Common myeloid progenitor, CD34-positive (primary cell): ENCODE data around the gene METTL17.

Experiments
- CTCF ChIA-PET: fragments of 350-600 bp; sonication (Branson Sonifier 250); formaldehyde crosslinking; loops from one replicate; lab custom pipeline; 2021; ENCODE audit warnings: antibody characterized with exemption; lab: Charles Lee
- POLR2A ChIA-PET: fragments of 350-600 bp; sonication (Branson Sonifier 250); formaldehyde crosslinking; loops from one replicate; lab custom pipeline; 2021; ENCODE audit warnings: antibody characterized with exemption; lab: Charles Lee
- DNase-seq, 3 donors: peaks; one replicate each; pipeline versions ENCODE4 v3.0.0 to v3.0.0-alpha.2; 2013
- H3K27ac ChIP-seq, 2 experiments: 1 replicate in 1 of 2; 2 replicates in 1 of 2; pipeline ENCODE4 v1.7.0; 2013; ENCODE audit warnings: inconsistent platforms in 2 of 2, low read length in 2 of 2, mild to moderate bottlenecking in 2 of 2, low read depth in 1 of 2, moderate library complexity in 1 of 2; ENCODE audit not compliant: severe bottlenecking in 2 of 2, insufficient read depth in 1 of 2, poor library complexity in 1 of 2
- H3K27me3 ChIP-seq, 5 experiments: replicated peaks in 2 of 5; 1 replicate in 3 of 5; 2 replicates in 2 of 5; pipeline versions ENCODE4 v1.6.1 to v1.7.0; 2013; ENCODE audit warnings: low read length in 4 of 5, mild to moderate bottlenecking in 2 of 5, moderate library complexity in 2 of 5, inconsistent platforms in 1 of 5; ENCODE audit not compliant: insufficient read depth in 5 of 5, control insufficient read depth in 4 of 5
- H3K36me3 ChIP-seq, 4 experiments: 1 replicate in 2 of 4; 2 replicates in 2 of 4; pipeline versions ENCODE4 v1.6.1 to v1.7.0; 2013; ENCODE audit warnings: low read length in 3 of 4, control low read depth in 1 of 4, mild to moderate bottlenecking in 1 of 4; ENCODE audit not compliant: control insufficient read depth in 4 of 4, insufficient read depth in 4 of 4
- H3K4me1 ChIP-seq, 4 experiments: 1 replicate in 3 of 4; 2 replicates in 1 of 4; pipeline versions ENCODE4 v1.6.1 to v1.7.1; 2013; ENCODE audit warnings: low read length in 3 of 4, mild to moderate bottlenecking in 3 of 4, control low read depth in 1 of 4, inconsistent platforms in 1 of 4, moderate library complexity in 1 of 4; ENCODE audit not compliant: control insufficient read depth in 4 of 4, insufficient read depth in 4 of 4; ENCODE audit errors: control extremely low read depth in 1 of 4
- H3K4me3 ChIP-seq, 7 experiments: 1 replicate in 4 of 7; 2 replicates in 3 of 7; pipeline versions ENCODE4 v1.5.1 to v1.7.0; 2013; ENCODE audit warnings: mild to moderate bottlenecking in 7 of 7, low read length in 6 of 7, moderate library complexity in 6 of 7, inconsistent platforms in 2 of 7, low read depth in 2 of 7, control low read depth in 1 of 7; ENCODE audit not compliant: insufficient read depth in 4 of 7, control insufficient read depth in 1 of 7; ENCODE audit errors: extremely low read depth in 1 of 7
- H3K9me3 ChIP-seq, 5 experiments: 1 replicate in 4 of 5; 2 replicates in 1 of 5; pipeline versions ENCODE4 v1.6.1 to v1.7.1; 2013; ENCODE audit warnings: low read length in 4 of 5, mild to moderate bottlenecking in 2 of 5, inconsistent platforms in 1 of 5, low read depth in 1 of 5, moderate library complexity in 1 of 5; ENCODE audit not compliant: control insufficient read depth in 4 of 5, insufficient read depth in 2 of 5; ENCODE audit errors: control extremely low read depth in 1 of 5
- WGBS: methylation state at CpG from one replicate; pipeline ENCODE4 v1.1.5; 2013; ENCODE audit not compliant: insufficient coverage; 5-methylcytosine and 5-hydroxymethylcytosine counted together

Gene METTL17

DNA sequence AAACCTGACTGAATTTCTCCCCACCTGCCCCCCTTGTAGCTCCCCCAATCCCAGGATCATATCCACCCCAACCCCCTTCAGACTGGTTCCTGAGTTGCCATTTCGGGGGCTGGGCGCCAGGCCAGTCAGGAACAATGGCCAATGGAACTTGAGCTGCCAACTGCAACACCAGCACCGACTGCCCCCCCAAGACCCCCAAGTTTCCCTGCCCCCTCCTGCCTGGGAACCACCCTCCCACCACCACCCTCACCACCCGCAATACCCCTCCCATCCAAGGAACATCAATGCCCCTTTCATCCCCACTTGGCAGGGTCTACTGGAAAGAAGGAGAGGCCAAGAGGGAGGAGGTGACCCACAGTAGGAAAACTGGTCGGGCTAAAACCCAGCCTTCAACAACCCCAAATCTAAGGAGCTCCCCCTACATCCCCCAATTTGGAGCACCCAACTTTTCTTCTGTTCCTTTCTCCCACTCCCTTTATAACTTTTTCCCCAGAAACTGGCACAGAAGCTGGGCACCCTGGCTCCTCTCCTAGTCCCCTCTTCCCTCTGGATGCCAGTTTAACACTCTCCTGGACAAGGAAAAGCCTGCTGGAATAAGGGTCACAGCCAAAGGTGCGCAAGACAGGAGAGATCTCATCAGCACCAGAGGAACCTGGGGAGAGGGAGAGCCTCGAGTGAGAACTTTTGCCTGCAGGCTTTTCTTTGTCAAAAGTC is 36.7 kb downstream of the METTL17 start:
- no peak overlapping the region for H3K27ac ChIP-seq
- WGBS: 63% methylated on average over 2 of the region's 7 CpGs
- no peaks in the 10 kb centered on the region for H3K9me3 ChIP-seq
- H3K4me1 ChIP-seq: peaks cover 3 to 26% (median 12%) of the 10 kb centered on the region in 4 experiments
- H3K4me3 ChIP-seq: peak overlapping the region in 1 of 7 experiments; percentile 89
- DNase-seq: no peak
- H3K36me3 ChIP-seq: peaks cover 0 to 2% (median 0%) of the 10 kb centered on the region in 4 experiments
- CTCF ChIA-PET: interaction anchor here (1.0 to 5.5 kb wide), 5 partner anchors 10 to 167 kb away, joined by 3 to 63 read pairs (median 3); no protein-coding TSS in a partner anchor
- peaks cover 0 to 18% (median 6%) of the 10 kb centered on the region in 5 experiments for H3K27me3 ChIP-seq
- POLR2A ChIA-PET: interaction anchor here (1.6 kb wide), 1 partner anchor 18 kb away, joined by 3 read pairs; no protein-coding TSS in a partner anchor

DNA sequence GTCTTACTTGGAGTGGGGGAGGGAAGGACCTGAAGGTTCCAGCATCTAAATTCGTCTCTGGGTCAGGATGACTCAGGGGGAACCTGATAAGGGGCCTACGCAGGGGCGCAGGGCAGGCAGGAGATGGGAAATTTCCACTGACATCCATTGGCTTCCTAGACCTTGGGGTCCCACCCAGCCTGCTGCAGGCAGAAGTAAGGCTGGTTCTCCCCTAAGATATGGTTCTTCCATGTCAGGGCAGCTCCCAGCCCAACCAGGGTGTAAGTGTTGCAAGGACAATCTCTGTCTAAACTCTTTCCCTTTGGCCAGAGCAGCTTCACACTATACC is 37.2 kb downstream of the METTL17 start:
- H3K9me3 ChIP-seq: no peaks in the 10 kb centered on the region
- CTCF ChIA-PET: interaction anchor here (1.0 to 5.5 kb wide), 5 partner anchors 10 to 168 kb away, joined by 3 to 63 read pairs (median 3); no protein-coding TSS in a partner anchor
- DNase-seq: no peak
- H3K4me1 ChIP-seq: peaks cover 3 to 26% (median 12%) of the 10 kb centered on the region in 4 experiments
- POLR2A ChIA-PET: interaction anchor here (1.6 kb wide), 1 partner anchor 17 kb away, joined by 3 read pairs; no protein-coding TSS in a partner anchor
- no peaks in the 10 kb centered on the region for H3K36me3 ChIP-seq
- no peak overlapping the region for H3K4me3 ChIP-seq
- H3K27me3 ChIP-seq: peaks cover 0 to 21% (median 6%) of the 10 kb centered on the region in 5 experiments
- WGBS: 73% methylated on average over 3 of the region's 3 CpGs
- H3K27ac ChIP-seq: no peak overlapping the region

DNA sequence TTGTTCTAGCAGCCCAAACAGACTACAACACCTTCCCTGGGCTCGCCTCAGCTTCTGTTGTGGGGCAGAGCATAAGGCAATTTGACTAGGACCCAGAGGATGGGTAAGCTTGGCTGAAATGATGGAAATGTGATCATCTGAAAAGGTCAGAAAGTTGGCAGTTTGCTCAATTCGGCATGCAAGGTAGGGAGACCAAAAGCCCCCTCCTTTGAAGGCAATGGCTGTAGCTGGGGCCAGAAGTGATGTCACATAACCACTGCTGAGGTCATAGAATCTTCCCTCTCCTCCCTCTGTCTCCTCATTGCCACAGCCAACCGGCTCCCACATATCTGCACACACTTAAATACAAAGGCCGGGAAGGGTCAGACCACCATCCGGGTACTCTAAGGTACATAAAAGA is 40.1 kb downstream of the METTL17 start, which contains the start of gene TPPP2:
Gene TPPP2 (plus strand): TSS at position 301 of the 400 bp plus-strand sequence. CDS start 365 bp downstream, outside the sequence.
- WGBS: 100% methylated on average over 1 of the region's 5 CpGs
- peaks cover 0 to 6% (median 0%) of the 10 kb centered on the region in 5 experiments for H3K27me3 ChIP-seq
- H3K4me3 ChIP-seq: no peak within 1 kb of the TSS
- peaks cover 0 to 13% (median 4%) of the 10 kb centered on the region in 4 experiments for H3K4me1 ChIP-seq
- DNase-seq: no peak
- no peaks in the 10 kb centered on the region for H3K9me3 ChIP-seq
- no peaks in the 10 kb centered on the region for H3K36me3 ChIP-seq
- no peak within 1 kb of the TSS for H3K27ac ChIP-seq
- ChIA-PET POLR2A (no interaction called here), CTCF (interaction anchor here (0.8 to 5.5 kb wide), 4 partner anchors 11 to 18 kb away, joined by 3 to 63 read pairs (median 12); partner anchors contain the start of gene RNASE7)

DNA sequence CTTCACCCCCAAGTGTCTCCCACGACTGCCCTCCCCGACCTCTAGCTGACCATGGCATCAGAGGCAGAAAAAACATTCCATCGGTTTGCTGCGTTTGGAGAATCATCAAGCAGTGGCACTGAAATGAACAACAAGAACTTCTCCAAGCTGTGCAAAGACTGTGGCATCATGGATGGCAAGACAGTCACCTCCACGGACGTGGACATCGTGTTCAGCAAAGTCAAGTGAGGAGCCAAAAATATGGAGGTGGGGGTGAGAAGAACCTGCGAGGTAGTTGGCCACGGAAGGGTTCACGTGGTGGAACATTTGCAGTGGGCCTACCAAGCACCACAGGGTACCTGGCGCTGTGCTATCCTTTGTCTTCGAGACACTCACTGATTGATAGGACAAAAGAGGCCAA is 40.8 kb downstream of the METTL17 start:
- ChIA-PET CTCF (interaction anchor here (0.8 to 5.5 kb wide), 4 partner anchors 11 to 19 kb away, joined by 3 to 63 read pairs (median 12); partner anchors contain the start of gene RNASE7), POLR2A (no interaction called here)
- Histone ChIP-seq H3K36me3 (no peaks in the 10 kb centered on the region), H3K27me3 (peaks cover 0 to 6% (median 0%) of the 10 kb centered on the region in 5 experiments), H3K9me3 (no peaks in the 10 kb centered on the region), H3K27ac (no peak overlapping the region), H3K4me3 (no peak overlapping the region), H3K4me1 (peaks cover 0 to 13% (median 3%) of the 10 kb centered on the region in 4 experiments)
- 91% methylated on average over 10 of the region's 12 CpGs for WGBS
- DNase-seq: no peak

DNA sequence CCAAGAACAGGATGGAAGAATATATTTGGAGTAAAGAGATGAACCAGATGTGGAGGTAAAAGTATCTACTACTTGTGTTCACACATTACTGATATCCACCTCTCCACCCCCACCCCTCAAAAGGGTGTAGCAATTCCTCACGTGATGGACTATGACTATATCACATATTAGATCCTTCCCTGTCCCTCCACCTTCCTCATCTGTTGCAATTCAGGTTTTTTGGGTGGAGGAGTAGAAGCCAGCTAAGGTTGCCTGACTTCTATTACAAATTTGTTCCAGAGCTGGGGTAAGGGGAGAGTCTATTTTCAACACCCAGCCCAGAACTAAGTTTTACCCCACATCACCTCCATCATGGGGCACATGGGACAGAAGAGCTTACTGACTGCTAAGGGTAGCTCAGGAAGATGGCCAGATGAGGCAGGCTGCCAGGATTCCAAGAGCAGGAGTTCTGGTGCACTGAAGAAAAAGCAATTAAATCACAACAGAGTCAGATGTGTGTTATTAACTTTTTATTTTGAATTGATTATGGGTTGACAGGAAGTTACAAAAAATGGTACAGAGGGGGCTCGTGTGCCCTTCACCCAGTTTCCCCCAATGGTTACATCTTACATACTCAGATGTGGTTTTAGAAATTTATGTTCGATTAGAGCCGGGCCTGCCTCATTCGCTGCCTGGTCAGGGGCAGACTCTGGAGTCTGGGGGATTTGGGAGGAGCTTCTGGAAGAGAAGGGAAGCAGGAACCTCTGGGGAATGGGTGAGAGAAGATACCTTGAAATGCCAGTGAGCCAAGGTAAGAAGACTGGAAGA is 42.7 kb downstream of the METTL17 start:
- no peak overlapping the region for H3K4me3 ChIP-seq
- 100% methylated on average over 2 of the region's 5 CpGs for WGBS
- H3K27me3 ChIP-seq: peaks cover 0 to 3% (median 0%) of the 10 kb centered on the region in 5 experiments
- peaks cover 0 to 4% (median 1%) of the 10 kb centered on the region in 4 experiments for H3K4me1 ChIP-seq
- H3K9me3 ChIP-seq: no peaks in the 10 kb centered on the region
- DNase-seq: no peak
- ChIA-PET POLR2A (no interaction called here), CTCF (interaction anchor here (1.2 to 6.9 kb wide), 7 partner anchors 9 to 72 kb away, joined by 3 to 155 read pairs (median 8); partner anchors contain the start of gene RNASE7)
- H3K27ac ChIP-seq: no peak overlapping the region
- H3K36me3 ChIP-seq: no peaks in the 10 kb centered on the region

DNA sequence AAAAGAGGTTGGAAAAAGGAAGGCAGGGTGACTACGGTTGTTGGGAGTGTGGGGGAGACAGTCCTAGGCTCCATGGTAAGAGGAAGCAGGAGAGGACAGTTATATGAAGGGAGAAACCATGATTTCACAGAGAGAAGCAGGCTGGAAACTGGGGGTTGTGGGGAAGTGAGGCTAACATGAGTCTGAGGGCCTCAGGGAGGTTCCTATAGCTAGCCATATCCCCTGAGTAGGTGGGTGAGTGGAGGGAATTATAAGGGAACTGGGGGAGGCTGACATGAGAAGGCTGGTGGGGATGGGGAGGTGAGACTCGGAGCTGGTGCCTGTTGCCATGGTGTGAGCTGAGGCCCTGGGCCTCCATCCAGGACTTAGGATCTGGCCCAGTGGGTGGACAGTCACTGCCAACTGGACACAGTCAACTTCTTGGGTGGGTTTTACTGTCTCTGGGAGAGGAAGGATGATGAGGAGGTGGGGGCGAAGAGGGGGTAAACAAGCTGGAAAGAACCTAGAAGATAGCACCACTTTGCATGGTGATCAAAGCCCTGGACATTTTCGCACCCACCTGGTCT is 43.4 kb downstream of the METTL17 start:
- Histone ChIP-seq H3K27ac (no peak overlapping the region), H3K36me3 (no peaks in the 10 kb centered on the region), H3K9me3 (no peaks in the 10 kb centered on the region), H3K27me3 (peaks cover 0 to 3% (median 0%) of the 10 kb centered on the region in 5 experiments), H3K4me1 (peaks cover 0 to 4% (median 1%) of the 10 kb centered on the region in 4 experiments), H3K4me3 (no peak overlapping the region)
- DNase-seq: no peak
- 92% methylated on average over 3 of the region's 4 CpGs for WGBS
- POLR2A ChIA-PET: no interaction called here
- CTCF ChIA-PET: interaction anchor here (1.2 to 6.9 kb wide), 4 partner anchors 15 to 72 kb away, joined by 3 to 155 read pairs (median 8); no protein-coding TSS in a partner anchor
